MG63 (cell line): ENCODE results near the gene RCC2. TPM values are rescaled to one million over a fixed set of nuclear protein-coding genes. Genes with fewer than 3 reads are reported as not detected.
"Not testable (repeated sequence)": the region's sequence is repeated elsewhere in the genome, so short reads cannot be mapped to it uniquely, and the experiment has no call there.

Experiments
- DNase-seq: peaks from one replicate; pipeline ENCODE4 v3.0.0-alpha.2; 2020
- H3K27me3 ChIP-seq: fragments of 250-450 bp; sonication (Bioruptor Pico); 2 replicates; pipeline ENCODE4 v1.5.1; 2020; ENCODE audit warnings: mild to moderate bottlenecking, moderate library complexity
- H3K36me3 ChIP-seq: fragments of 250-450 bp; sonication (Bioruptor Pico); 2 replicates; pipeline ENCODE4 v1.5.1; 2020; ENCODE audit warnings: mild to moderate bottlenecking, moderate library complexity
- H3K4me3 ChIP-seq: fragments of 250-450 bp; sonication (Bioruptor Pico); 2 replicates; pipeline ENCODE4 v1.5.1; 2020; ENCODE audit warnings: mild to moderate bottlenecking, moderate library complexity
- H3K9me3 ChIP-seq: fragments of 250-450 bp; sonication (Bioruptor Pico); 2 replicates; pipeline ENCODE4 v1.5.1; 2020; ENCODE audit warnings: mild to moderate bottlenecking, moderate library complexity
- total RNA-seq: library from RNA; depleted of rRNA; stranded (reverse); fragments of >200 nt; shearing (Covaris generic); gene quantifications from 2 replicates; pipeline ENCODE4 v1.2.3, GENCODE V29; 2014; ENCODE audit warnings: low replicate concordance; rRNA removed

Gene RCC2
- 99.2 and 108 TPM in 2 replicates for total RNA-seq

DNA sequence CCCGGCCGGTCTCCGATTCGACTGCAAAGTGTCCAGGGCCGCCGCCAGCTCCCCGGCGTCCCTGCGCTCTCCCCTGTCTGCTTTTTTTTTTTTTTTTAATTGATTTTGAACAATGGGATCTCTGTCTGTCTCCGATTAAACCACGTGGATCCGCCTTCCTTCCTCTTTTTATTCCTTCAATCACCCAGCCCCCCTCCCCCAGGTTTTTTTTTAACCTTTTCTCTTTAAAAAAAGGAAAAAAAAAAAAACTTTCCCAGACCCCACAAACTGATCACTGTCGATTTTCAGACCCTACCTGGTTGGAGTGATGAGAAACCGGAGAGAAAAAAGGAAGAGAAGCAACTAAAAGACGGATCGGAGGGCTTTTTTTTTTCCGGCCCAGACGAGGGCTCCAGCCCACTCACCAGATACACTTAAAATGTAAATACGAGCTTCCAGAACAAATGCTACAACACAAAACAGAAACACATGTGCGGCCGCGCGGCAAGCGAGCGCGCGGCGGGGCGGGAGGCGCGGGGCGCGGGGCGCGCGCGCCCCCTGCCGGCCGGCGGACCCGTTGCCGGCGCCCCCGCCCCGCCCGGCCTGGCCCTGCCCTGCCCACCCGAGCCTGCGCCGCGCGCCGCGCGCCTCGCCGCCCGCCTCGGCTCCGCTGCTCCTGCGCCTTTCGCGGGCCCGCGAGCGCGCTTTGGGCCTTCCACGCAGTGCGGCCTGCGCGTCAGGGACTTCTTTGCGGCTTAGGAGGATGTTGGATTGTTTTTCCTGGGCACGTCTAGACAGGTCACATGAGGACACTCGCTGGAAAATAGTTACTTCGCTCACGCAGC lies at the start of gene RCC2:
Gene RCC2, minus strand, starts transcription at position 428 of the 824 bp plus-strand sequence. CDS start 1,163 bp downstream, outside the sequence.
- no peaks in the 10 kb centered on the region for H3K9me3 ChIP-seq
- peaks cover 28% of the 10 kb centered on the region for H3K36me3 ChIP-seq
- no peaks in the 10 kb centered on the region for H3K27me3 ChIP-seq
- peak; percentile 74 for DNase-seq
- peak within 1 kb of the TSS; percentile 81 for H3K4me3 ChIP-seq

- no peak for DNase-seq
- H3K27me3 ChIP-seq: no peaks in the 10 kb centered on the region
- H3K36me3 ChIP-seq: no peaks in the 10 kb centered on the region
- H3K4me3 ChIP-seq: no peak overlapping the region
- H3K9me3 ChIP-seq: no peaks in the 10 kb centered on the region
These were observed 46.8 kb upstream of the RCC2 start for GRCh38 chr1:17486242-17486641.

DNA sequence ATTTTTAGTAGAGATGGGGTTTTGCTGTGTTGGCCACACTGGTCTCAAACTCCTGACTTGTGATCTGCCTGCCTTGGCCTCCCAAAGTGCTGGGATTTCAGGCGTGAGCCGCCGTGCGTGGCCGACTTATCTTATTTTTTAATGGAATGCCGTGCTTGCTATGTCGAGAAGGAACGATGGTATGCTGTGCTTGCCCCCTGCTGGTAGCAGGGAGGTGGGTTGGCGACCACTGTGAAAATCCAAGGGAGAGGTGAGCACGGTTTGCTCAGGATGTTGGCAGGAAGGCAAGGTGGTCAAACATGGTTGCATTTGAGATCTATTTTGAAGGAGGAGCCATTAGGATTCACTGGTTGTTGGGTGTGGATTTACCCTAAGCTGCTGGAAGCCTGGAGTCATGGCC lies 45.8 kb upstream of the RCC2 start:
- H3K27me3 ChIP-seq: no peaks in the 10 kb centered on the region
- H3K9me3 ChIP-seq: no peaks in the 10 kb centered on the region
- no peak overlapping the region for H3K4me3 ChIP-seq
- no peak for DNase-seq
- no peaks in the 10 kb centered on the region for H3K36me3 ChIP-seq

DNA sequence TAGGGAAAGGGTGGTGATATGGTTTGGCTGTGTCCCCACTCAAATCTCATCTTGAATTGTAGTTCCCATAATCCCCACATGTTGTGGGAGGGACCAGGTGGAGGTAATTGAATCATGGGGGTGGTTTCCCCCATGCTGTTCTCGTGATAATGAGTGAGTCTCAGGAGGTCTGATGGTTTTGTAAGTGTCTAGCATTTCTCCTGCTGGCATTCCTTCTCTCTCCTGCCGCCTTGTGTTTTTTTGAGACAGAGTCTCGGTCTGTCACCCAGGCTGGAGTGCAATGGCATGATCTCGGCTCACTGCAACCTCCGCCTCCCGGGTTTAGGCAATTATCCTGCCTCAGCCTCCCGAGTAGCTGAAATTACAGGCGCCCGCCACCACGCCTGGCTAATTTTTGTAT lies 42.5 kb upstream of the RCC2 start:
- not testable (repeated sequence) for H3K27me3 ChIP-seq, H3K9me3 ChIP-seq, DNase-seq, H3K4me3 ChIP-seq, H3K36me3 ChIP-seq

- Histone ChIP-seq H3K9me3 (no peaks in the 10 kb centered on the region), H3K27me3 (no peaks in the 10 kb centered on the region), H3K4me3 (no peak overlapping the region), H3K36me3 (no peaks in the 10 kb centered on the region)
- no peak for DNase-seq
These were observed 41.4 kb upstream of the RCC2 start for GRCh38 chr1:17480846-17481245.

DNA sequence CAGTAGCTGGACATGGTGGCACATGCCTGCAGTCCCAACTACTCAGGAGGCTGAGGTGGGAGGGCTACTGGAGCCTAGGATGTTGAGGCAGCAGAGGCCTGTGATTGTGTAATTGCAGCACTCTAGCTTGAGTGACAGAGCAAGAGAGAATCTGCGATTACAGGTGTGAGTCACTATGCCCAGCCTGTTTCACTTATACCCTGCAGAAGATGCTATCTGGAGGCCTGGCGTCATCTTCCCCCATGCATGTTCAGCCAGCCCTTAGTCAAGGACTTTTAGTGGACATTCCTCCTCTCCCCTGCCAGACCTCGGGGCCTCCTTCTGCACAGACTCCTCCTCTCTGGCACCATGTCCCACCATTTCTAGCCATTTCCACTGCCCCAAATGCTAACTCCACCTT lies 36.3 kb upstream of the RCC2 start:
- Histone ChIP-seq H3K27me3 (no peaks in the 10 kb centered on the region), H3K9me3 (no peaks in the 10 kb centered on the region), H3K36me3 (no peaks in the 10 kb centered on the region), H3K4me3 (no peak overlapping the region)
- DNase-seq: peak; percentile 19

DNA sequence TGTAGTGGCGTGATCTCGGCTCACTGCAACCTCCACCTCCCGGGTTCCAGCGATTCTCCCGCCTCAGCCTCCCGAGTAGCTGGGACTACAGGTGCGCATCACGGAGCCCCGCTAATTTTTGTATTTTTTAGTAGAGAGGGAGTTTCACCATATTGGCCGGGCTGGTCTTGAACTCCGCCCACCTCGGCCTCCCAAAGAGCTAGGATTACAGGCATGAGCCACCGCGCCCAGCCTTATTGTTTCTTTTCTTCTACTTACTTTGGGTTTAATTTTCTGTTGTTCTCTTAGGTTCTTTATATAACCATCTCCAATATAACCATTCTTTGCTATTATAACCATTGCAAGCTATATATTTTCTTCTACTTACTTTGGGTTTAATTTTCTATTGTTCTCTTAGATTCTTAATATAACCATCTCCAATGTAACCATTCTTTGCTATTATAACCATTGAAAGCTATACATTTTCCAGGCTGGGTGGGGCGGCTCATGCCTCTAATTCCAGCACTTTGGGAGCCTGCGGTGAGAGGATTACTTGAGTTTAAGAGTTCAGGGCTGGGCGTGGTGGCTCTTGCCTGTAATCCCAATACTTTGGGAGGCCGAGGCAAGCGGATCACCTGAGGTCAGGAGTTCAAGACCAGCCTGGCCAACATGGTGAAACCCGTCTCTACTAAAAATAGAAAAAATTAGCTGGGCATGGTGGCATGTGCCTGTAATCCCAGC lies 35.5 kb upstream of the RCC2 start:
- not testable (repeated sequence) for H3K27me3 ChIP-seq, H3K4me3 ChIP-seq, H3K36me3 ChIP-seq, H3K9me3 ChIP-seq, DNase-seq

GRCh38 chr1:17472814-17473213 lies 33.3 kb upstream of the RCC2 start:
- no peak for DNase-seq

GRCh38 chr1:17471393-17471792 lies 31.9 kb upstream of the RCC2 start:
- DNase-seq: no peak
- no peaks in the 10 kb centered on the region for H3K9me3 ChIP-seq
- H3K36me3 ChIP-seq: no peaks in the 10 kb centered on the region
- no peaks in the 10 kb centered on the region for H3K27me3 ChIP-seq
- no peak overlapping the region for H3K4me3 ChIP-seq

More at GRCh38 chr1:17472814-17473213, 33.3 kb upstream of the RCC2 start:
- Histone ChIP-seq H3K9me3 (no peaks in the 10 kb centered on the region), H3K27me3 (no peaks in the 10 kb centered on the region), H3K36me3 (no peaks in the 10 kb centered on the region), H3K4me3 (no peak overlapping the region)

- no peaks in the 10 kb centered on the region for H3K9me3 ChIP-seq
- DNase-seq: no peak
- no peak overlapping the region for H3K4me3 ChIP-seq
- no peaks in the 10 kb centered on the region for H3K36me3 ChIP-seq
- H3K27me3 ChIP-seq: no peaks in the 10 kb centered on the region
These were observed 30.7 kb upstream of the RCC2 start for GRCh38 chr1:17470021-17470799.

GRCh38 chr1:17468357-17469265 lies 29.1 kb upstream of the RCC2 start:
- H3K36me3 ChIP-seq, H3K27me3 ChIP-seq, H3K4me3 ChIP-seq, H3K9me3 ChIP-seq, DNase-seq: not testable (repeated sequence)

- DNase-seq: no peak
- no peaks in the 10 kb centered on the region for H3K27me3 ChIP-seq
- no peaks in the 10 kb centered on the region for H3K9me3 ChIP-seq
- no peak overlapping the region for H3K4me3 ChIP-seq
- H3K36me3 ChIP-seq: no peaks in the 10 kb centered on the region
These were observed 26.9 kb upstream of the RCC2 start for GRCh38 chr1:17466359-17466758.

DNA sequence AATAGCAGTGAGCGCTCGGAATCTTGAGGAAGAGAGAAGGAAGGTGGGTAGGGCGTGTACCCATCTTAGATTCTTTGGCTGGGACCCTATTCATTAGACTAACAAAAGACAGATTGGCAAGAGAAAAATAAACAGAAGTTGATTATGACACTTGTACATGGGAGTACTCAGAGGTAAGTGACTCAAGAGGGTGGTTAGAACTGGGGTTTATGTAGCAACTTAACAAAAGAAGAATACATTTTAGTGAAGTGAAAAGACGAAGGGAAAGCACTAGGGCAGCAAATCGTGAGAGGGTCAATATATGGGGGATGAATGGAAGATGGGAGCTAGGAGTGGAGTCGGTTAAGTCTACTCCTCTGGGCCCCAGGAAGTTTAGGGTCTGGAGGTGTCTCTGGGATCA lies 25.8 kb upstream of the RCC2 start:
- no peaks in the 10 kb centered on the region for H3K27me3 ChIP-seq
- no peak for DNase-seq
- no peaks in the 10 kb centered on the region for H3K36me3 ChIP-seq
- H3K4me3 ChIP-seq: no peak overlapping the region
- no peaks in the 10 kb centered on the region for H3K9me3 ChIP-seq

DNA sequence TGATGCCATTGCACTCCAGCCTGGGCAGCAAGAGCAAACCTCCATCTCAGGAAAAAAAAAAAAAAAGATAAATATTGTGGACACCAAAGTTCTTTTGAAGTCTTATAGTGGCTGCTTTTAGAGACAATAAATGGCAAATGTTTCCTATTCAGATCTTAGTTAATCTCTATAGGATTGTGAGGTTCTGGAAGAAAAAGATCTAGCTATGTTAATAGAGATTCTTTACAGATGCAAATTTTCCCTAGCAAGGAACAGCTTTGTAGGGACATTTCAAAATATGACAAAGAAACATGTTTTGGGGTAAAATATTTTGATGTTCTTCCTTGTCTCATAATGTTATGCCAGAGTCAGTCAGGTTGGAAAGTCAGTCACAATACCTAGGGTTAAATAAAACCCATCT lies 24.5 kb upstream of the RCC2 start:
- H3K36me3 ChIP-seq: no peaks in the 10 kb centered on the region
- DNase-seq: no peak
- H3K4me3 ChIP-seq: no peak overlapping the region
- H3K9me3 ChIP-seq: no peaks in the 10 kb centered on the region
- no peaks in the 10 kb centered on the region for H3K27me3 ChIP-seq

DNA sequence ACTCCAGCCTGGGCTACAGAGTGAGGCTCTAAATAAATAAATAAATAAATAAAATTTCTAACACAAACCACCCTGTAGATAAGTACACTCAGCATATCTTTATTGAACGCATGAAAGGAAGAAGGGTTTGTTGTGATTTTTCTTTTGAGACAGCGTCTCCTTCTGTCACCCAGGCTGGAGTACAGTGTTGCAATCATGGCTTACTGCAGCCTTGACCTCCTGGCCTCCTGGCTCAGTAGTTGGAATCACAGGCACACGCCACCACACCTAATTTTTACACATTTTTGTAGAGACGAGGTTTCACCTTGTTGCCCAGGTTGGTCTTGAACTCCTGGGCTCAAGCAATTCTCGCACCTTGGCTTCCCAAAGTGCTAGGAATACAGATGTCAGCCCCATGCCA lies 23.2 kb upstream of the RCC2 start:
- Histone ChIP-seq H3K9me3 (no peaks in the 10 kb centered on the region), H3K4me3 (no peak overlapping the region), H3K27me3 (no peaks in the 10 kb centered on the region), H3K36me3 (no peaks in the 10 kb centered on the region)
- no peak for DNase-seq

- DNase-seq: peak; percentile 86
- Histone ChIP-seq H3K27me3 (no peaks in the 10 kb centered on the region), H3K36me3 (no peaks in the 10 kb centered on the region), H3K4me3 (no peak overlapping the region), H3K9me3 (no peaks in the 10 kb centered on the region)
These were observed 20.7 kb upstream of the RCC2 start for GRCh38 chr1:17460219-17460618.
